Caco-2 (cell line): ENCODE measurements around the gene ADO. TPM values are rescaled to one million over a fixed set of nuclear protein-coding genes. Genes with fewer than 3 reads are reported as not detected.

Source experiments
- BruUV-seq: library from RNA; stranded (reverse); fragments of 400-500 nt; replicated peaks from 2 replicates; lab custom pipeline; 2021; lab: Mats Ljungman, UMichigan
- CTCF ChIA-PET: fragments of 300-600 bp; sonication (Branson Sonifier 250); formaldehyde crosslinking; loops from one replicate; lab custom pipeline; 2022; ENCODE audit warnings: antibody characterized with exemption; lab: Charles Lee
- POLR2A ChIA-PET: fragments of 300-600 bp; sonication (Branson Sonifier 250); formaldehyde crosslinking; loops from one replicate; lab custom pipeline; 2022; ENCODE audit warnings: antibody characterized with exemption; lab: Charles Lee
- DNase-seq, 2 experiments: peaks; one replicate each; pipeline versions ENCODE4 v3.0.0 to v3.0.0-alpha.2; 2020 to 2022
- H3K27me3 ChIP-seq: replicated peaks from 2 replicates; pipeline ENCODE4 v1.6.0; 2011; ENCODE audit warnings: low read length; ENCODE audit not compliant: control insufficient read depth, insufficient read depth
- H3K36me3 ChIP-seq: 2 replicates; pipeline ENCODE4 v1.5.1; 2011; ENCODE audit warnings: low read length; ENCODE audit not compliant: control insufficient read depth, insufficient read depth
- H3K4me1 ChIP-seq: fragments of 250-450 bp; sonication (Bioruptor Pico); 2 replicates; pipeline ENCODE4 v1.5.1; 2020; ENCODE audit warnings: mild to moderate bottlenecking
- H3K4me3 ChIP-seq: 2 replicates; pipeline ENCODE4 v1.5.1; 2011; ENCODE audit warnings: low read depth, mild to moderate bottlenecking, control low read depth, low read length
- H3K9me3 ChIP-seq: fragments of 250-450 bp; sonication (Bioruptor Pico); 2 replicates; pipeline ENCODE4 v1.5.1; 2020; ENCODE audit warnings: mild to moderate bottlenecking, moderate library complexity
- H3K27ac Mint-ChIP-seq: one replicate; pipeline ENCODE4 v1.8.0; 2022; ENCODE audit warnings: mixed read lengths; ENCODE audit not compliant: unreplicated experiment
- H3K27me3 Mint-ChIP-seq: one replicate; pipeline ENCODE4 v1.8.0; 2022; ENCODE audit warnings: mixed read lengths; ENCODE audit not compliant: insufficient read depth, unreplicated experiment
- H3K36me3 Mint-ChIP-seq: one replicate; pipeline ENCODE4 v1.8.0; 2022; ENCODE audit warnings: mild to moderate bottlenecking, mixed read lengths; ENCODE audit not compliant: insufficient read depth, unreplicated experiment
- H3K4me1 Mint-ChIP-seq: one replicate; pipeline ENCODE4 v1.8.0; 2022; ENCODE audit warnings: low read depth, mixed read lengths; ENCODE audit not compliant: unreplicated experiment
- H3K4me3 Mint-ChIP-seq: one replicate; pipeline ENCODE4 v1.8.0; 2022; ENCODE audit warnings: mild to moderate bottlenecking, moderate library complexity, mixed read lengths; ENCODE audit not compliant: unreplicated experiment
- H3K9me3 Mint-ChIP-seq: one replicate; pipeline ENCODE4 v1.8.0; 2022; ENCODE audit warnings: mixed read lengths; ENCODE audit not compliant: unreplicated experiment
- intact Hi-C: fragments of 100-400 bp; cut with micrococcal nuclease; formaldehyde crosslinking; loops from one replicate; pipeline ENCODE4 v1.10.0; 2022; ENCODE audit not compliant: unreplicated experiment
- total RNA-seq: library from RNA; stranded (reverse); gene quantifications from 2 replicates; pipeline ENCODE4 v1.2.3, GENCODE V29; 2022
- TF ChIP-seq, protein P1 (sequence below), 2 experiments: fragments of 200-600 bp in 1 of 2; IDR thresholded peaks; 1 replicate in 1 of 2; 2 replicates in 1 of 2; pipeline versions ENCODE4 v1.5.1 to v1.8.0; 2011 to 2022; ENCODE audit warnings: antibody characterized with exemption in 1 of 2, control low read depth in 1 of 2, inconsistent platforms in 1 of 2, low read depth in 1 of 2, low read length in 1 of 2, mild to moderate bottlenecking in 1 of 2, moderate library complexity in 1 of 2; ENCODE audit not compliant: insufficient read depth in 1 of 2, severe bottlenecking in 1 of 2, unreplicated experiment in 1 of 2

ADO gene
- total RNA-seq, 1 experiment from 2014 or later: 34.1 TPM

- Histone ChIP-seq H3K9me3 (no peaks in the 10 kb centered on the region), H3K36me3 (no peaks in the 10 kb centered on the region), H3K27me3 (no peaks in the 10 kb centered on the region), H3K4me3 (no peak overlapping the region), H3K4me1 (no peaks in the 10 kb centered on the region)
- TF ChIP-seq, protein P1, sequence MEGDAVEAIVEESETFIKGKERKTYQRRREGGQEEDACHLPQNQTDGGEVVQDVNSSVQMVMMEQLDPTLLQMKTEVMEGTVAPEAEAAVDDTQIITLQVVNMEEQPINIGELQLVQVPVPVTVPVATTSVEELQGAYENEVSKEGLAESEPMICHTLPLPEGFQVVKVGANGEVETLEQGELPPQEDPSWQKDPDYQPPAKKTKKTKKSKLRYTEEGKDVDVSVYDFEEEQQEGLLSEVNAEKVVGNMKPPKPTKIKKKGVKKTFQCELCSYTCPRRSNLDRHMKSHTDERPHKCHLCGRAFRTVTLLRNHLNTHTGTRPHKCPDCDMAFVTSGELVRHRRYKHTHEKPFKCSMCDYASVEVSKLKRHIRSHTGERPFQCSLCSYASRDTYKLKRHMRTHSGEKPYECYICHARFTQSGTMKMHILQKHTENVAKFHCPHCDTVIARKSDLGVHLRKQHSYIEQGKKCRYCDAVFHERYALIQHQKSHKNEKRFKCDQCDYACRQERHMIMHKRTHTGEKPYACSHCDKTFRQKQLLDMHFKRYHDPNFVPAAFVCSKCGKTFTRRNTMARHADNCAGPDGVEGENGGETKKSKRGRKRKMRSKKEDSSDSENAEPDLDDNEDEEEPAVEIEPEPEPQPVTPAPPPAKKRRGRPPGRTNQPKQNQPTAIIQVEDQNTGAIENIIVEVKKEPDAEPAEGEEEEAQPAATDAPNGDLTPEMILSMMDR (IDR thresholded peaks at IDR 0.05; ENCODE audit: insufficient read depth in 1 of 2, low read depth in 1 of 2, low read length in 1 of 2, severe bottlenecking in 1 of 2, unreplicated experiment in 1 of 2): no peak
- intact Hi-C loops: no loop called here
- Mint-ChIP-seq H3K4me1 (no peaks in the 10 kb centered on the region), H3K27me3 (peaks cover 20% of the 10 kb centered on the region), H3K36me3 (no peaks in the 10 kb centered on the region), H3K4me3 (no peak overlapping the region), H3K27ac (no peak overlapping the region), H3K9me3 (no peaks in the 10 kb centered on the region)
- no peak for DNase-seq
- ChIA-PET POLR2A (no interaction called here), CTCF (no interaction called here)
- no TSS peak for BruUV-seq
Observed at GRCh38 chr10:62856021-62856420, 51.5 kb downstream of the ADO start.

Other genes starting within 250 kb of the ADO start
- gene EGR2, start 11.6 kb downstream of the ADO start, total RNA-seq: 0.30 and 0.61 TPM in 2 replicates